Kidney (tissue), 14 donors: Measurements from ENCODE around the gene ECI1. TPM values are rescaled to one million over a fixed set of nuclear protein-coding genes. Genes with fewer than 3 reads are reported as not detected.
A peak's percentile ranks its signal among the peaks of the same experiment; 100 is the strongest.

Source experiments
- DNase-seq, 5 donors: peaks; one replicate each; pipeline ENCODE4 v3.0.0-alpha.2; 2013 to 2020
- FAIRE-seq: peaks from 2 replicates; lab custom pipeline; 2012; peaks lifted over from hg19 to GRCh38; lab: Jason Lieb, UNC
- H3K27ac ChIP-seq, 2 donors: one replicate each; pipeline ENCODE4 v1.7.0; 2013; ENCODE audit warnings: low read depth in 2 of 2, low read length in 2 of 2, inconsistent platforms in 1 of 2
- H3K27me3 ChIP-seq: one replicate; pipeline ENCODE4 v1.7.1; 2013; ENCODE audit warnings: low read length, inconsistent platforms; ENCODE audit not compliant: control insufficient read depth, insufficient read depth
- H3K36me3 ChIP-seq, 3 donors: one replicate each; pipeline versions ENCODE4 v1.7.0 to v1.7.1; 2013; ENCODE audit warnings: low read length in 3 of 3, control low read depth in 1 of 3, inconsistent platforms in 1 of 3; ENCODE audit not compliant: insufficient read depth in 3 of 3, control insufficient read depth in 2 of 3
- H3K4me1 ChIP-seq, 3 donors: one replicate each; pipeline versions ENCODE4 v1.7.0 to v1.7.1; 2013; ENCODE audit warnings: low read length in 3 of 3, inconsistent platforms in 1 of 3, low read depth in 1 of 3; ENCODE audit not compliant: control insufficient read depth in 2 of 3, insufficient read depth in 2 of 3
- H3K4me3 ChIP-seq, 3 donors: one replicate each; pipeline versions ENCODE4 v1.7.0 to v1.8.1; 2013; ENCODE audit warnings: low read length in 3 of 3, control low read depth in 1 of 3, inconsistent platforms in 1 of 3
- H3K9ac ChIP-seq, 3 donors: one replicate each; pipeline versions ENCODE4 v1.7.0 to v1.7.1; 2013; ENCODE audit warnings: low read length in 3 of 3, control low read depth in 1 of 3, inconsistent platforms in 1 of 3
- H3K9me3 ChIP-seq, 3 donors: one replicate each; pipeline versions ENCODE4 v1.7.0 to v1.7.1; 2013; ENCODE audit warnings: low read length in 3 of 3, control low read depth in 1 of 3, inconsistent platforms in 1 of 3; ENCODE audit not compliant: control insufficient read depth in 2 of 3, insufficient read depth in 1 of 3
- CTCF ChIP-seq: IDR thresholded peaks from 3 replicates; pipeline ENCODE4 v1.5.1; 2012; ENCODE audit warnings: mild to moderate bottlenecking, moderate library complexity, borderline replicate concordance; ENCODE audit not compliant: insufficient read depth; ENCODE audit errors: extremely low read depth
- intact Hi-C: fragments of 100-400 bp; cut with DNase I; formaldehyde crosslinking; loops from one replicate; pipeline ENCODE4 v1.11.1; 2022
- polyA plus RNA-seq: library from polyadenylated mRNA; stranded (reverse); fragments of 350-450 nt; fragmentation: Illumina TruSeq; extraction: RNeasy Lipid Tissue Mini Kit (QIAGEN cat#74804); gene quantifications from one replicate; pipeline ENCODE4 v1.2.3, GENCODE V29; 2014; ENCODE audit warnings: low read depth, low replicate concordance; ENCODE audit not compliant: insufficient read depth
- total RNA-seq: library from RNA; stranded (reverse); fragmentation: NEBNext Ultra II Directional; extraction: Animal tissue kit (Norgen Biotek cat#: 25700); gene quantifications from one replicate; pipeline ENCODE4 v1.2.1, GENCODE V29; 2021
- donor health status: control.
- donor health status: control.
- donor health status: control.
- donor health status: control.
- donor health status: control.
- donor health status: DM: yes; HTN: yes; CAD: no.
- donor health status: Normal renal cell carcinoma (clear cell type).

The ECI1 gene
- total and polyA plus RNA-seq, 2 donors from 2014 or later, result 98.1 to 233 TPM

GRCh38 chr16:2296661-2297505 is 45.5 kb upstream of the ECI1 start:
- no peak for FAIRE-seq
- peak in 2 of 5 donors; percentile 33 to 66 for DNase-seq
- no peak overlapping the region for H3K27ac ChIP-seq
- peaks cover 0 to 8% (median 0%) of the 10 kb centered on the region in 3 donors for H3K4me1 ChIP-seq
- no peaks in the 10 kb centered on the region for H3K36me3 ChIP-seq
- intact Hi-C loops, result no loop called here
- H3K9me3 ChIP-seq, result no peaks in the 10 kb centered on the region
- peak; percentile 51 for TF ChIP-seq CTCF
- H3K4me3 ChIP-seq, result no peak overlapping the region
- no peak overlapping the region for H3K9ac ChIP-seq
- no peaks in the 10 kb centered on the region for H3K27me3 ChIP-seq

DNA sequence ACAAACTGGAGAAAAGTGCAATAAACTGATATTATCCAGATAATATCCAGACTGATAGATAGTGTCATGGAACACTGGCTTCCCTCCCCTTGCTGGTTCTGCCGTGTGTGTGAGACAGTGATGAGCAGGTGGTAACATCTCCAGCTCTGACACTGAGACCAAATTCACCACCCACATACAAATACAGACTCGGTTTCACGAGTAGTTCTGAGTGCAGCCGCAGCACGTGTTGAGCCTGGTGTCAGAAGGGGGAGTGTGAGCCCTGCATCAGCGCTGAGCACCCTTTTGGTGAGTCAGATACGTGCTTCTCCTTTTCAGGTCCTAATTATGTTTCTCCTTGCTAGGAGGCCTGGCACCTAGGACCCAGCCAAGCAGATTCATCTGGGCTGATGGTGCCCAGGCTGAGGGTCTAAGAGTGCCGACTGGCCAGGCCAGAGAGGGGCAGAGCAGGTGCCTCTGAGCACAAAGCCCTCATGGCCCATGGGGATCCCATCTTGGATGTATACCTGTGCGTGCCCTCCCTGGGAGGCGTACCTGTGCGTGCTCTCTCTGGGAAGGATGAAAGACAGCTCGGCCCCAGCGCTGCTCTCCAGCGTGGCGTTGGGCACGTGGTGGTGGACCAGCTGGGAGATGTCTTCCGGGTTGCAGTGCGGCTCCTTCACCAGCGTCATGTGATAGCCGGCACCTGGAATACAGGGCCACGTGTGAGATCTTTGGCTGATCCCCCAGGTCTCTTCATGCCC is 43.8 kb upstream of the ECI1 start:
- H3K4me1 ChIP-seq, result peaks cover 0 to 8% (median 0%) of the 10 kb centered on the region in 3 donors
- no peaks in the 10 kb centered on the region for H3K9me3 ChIP-seq
- DNase-seq, result peak in 1 of 5 donors; percentile 61
- no peak for TF ChIP-seq CTCF
- H3K9ac ChIP-seq, result no peak overlapping the region
- intact Hi-C loops, result no loop called here
- FAIRE-seq, result no peak
- no peak overlapping the region for H3K27ac ChIP-seq
- H3K27me3 ChIP-seq, result no peaks in the 10 kb centered on the region
- no peaks in the 10 kb centered on the region for H3K36me3 ChIP-seq
- no peak overlapping the region for H3K4me3 ChIP-seq

DNA sequence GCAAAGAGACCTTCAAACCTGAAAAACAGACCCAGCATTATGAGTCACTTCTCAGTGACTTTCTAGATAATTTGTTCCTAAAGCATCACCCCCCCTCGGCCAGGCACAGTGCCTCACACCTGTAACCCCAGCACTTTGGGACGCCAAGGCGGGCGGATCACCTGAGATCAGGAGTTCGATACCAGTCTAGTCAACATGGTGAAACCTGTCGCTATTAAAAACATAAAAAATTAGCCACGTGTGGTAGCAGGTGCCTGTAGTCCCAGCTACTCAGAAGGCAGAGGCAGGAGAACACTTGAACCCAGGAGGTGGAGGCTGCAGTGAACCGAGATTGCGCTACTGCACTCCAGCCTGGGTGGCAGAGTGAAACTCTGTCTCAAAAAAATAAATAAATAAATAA is 40.8 kb upstream of the ECI1 start:
- no peak for DNase-seq
- Histone ChIP-seq H3K9ac (no peak overlapping the region), H3K36me3 (no peaks in the 10 kb centered on the region), H3K27ac (no peak overlapping the region), H3K9me3 (no peaks in the 10 kb centered on the region), H3K4me3 (no peak overlapping the region), H3K4me1 (peaks cover 0 to 8% (median 0%) of the 10 kb centered on the region in 3 donors), H3K27me3 (no peaks in the 10 kb centered on the region)
- no peak for FAIRE-seq
- intact Hi-C loops, result no loop called here
- no peak for TF ChIP-seq CTCF
